Astrocyte of the cerebellum (primary cell): ENCODE measurements around the gene DIO1.
A peak's percentile ranks its signal among the peaks of the same experiment; 100 is the strongest.

Experiments
- DNase-seq: peaks from one replicate; pipeline ENCODE4 v3.0.0-alpha.2; 2011; ENCODE audit warnings: low read depth
- H3K4me3 ChIP-seq: 2 replicates; pipeline ENCODE4 v1.5.1; 2011; ENCODE audit warnings: mild to moderate bottlenecking, low read depth, low read length, moderate library complexity
- in situ Hi-C: cut with HindIII; loops from 2 replicates; pipeline ENCODE4 v1.10.0; 2017; ENCODE audit warnings: low sequenced_read_pairs
- TF ChIP-seq, protein P1 (sequence below): IDR thresholded peaks from 2 replicates; pipeline ENCODE4 v1.5.1; 2012; ENCODE audit warnings: low read length, low read depth, moderate library complexity, mild to moderate bottlenecking; ENCODE audit errors: missing control alignments

The DIO1 gene

GRCh38 chr1:53894644-53895043, 657 bp downstream of the DIO1 start:
- in situ Hi-C loops, result no loop called here
- no peak for DNase-seq
- TF ChIP-seq, protein P1, sequence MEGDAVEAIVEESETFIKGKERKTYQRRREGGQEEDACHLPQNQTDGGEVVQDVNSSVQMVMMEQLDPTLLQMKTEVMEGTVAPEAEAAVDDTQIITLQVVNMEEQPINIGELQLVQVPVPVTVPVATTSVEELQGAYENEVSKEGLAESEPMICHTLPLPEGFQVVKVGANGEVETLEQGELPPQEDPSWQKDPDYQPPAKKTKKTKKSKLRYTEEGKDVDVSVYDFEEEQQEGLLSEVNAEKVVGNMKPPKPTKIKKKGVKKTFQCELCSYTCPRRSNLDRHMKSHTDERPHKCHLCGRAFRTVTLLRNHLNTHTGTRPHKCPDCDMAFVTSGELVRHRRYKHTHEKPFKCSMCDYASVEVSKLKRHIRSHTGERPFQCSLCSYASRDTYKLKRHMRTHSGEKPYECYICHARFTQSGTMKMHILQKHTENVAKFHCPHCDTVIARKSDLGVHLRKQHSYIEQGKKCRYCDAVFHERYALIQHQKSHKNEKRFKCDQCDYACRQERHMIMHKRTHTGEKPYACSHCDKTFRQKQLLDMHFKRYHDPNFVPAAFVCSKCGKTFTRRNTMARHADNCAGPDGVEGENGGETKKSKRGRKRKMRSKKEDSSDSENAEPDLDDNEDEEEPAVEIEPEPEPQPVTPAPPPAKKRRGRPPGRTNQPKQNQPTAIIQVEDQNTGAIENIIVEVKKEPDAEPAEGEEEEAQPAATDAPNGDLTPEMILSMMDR, result no peak
- no peak overlapping the region for H3K4me3 ChIP-seq

DNA sequence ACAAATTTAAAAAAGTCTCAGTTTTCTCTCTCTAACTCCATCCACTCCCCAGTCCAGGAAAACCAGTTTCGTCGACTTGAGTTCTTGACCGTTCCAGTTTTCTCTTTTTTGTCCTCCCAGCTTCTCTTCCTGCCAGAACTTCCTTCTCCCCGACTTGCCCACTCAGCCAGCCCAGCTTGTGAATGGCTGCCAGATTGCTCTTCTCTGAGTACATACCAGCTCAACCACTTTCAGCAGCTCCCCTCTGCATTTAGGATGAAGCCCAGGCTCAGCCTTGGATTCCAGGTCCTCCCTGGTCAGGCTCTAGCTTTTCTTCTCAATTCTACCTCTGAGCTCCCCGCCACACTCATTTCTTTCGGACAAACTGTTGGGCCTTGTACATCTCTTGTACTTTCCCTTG, 1.4 kb downstream of the DIO1 start:
- in situ Hi-C loops, result no loop called here
- no peak overlapping the region for H3K4me3 ChIP-seq
- TF ChIP-seq, protein P1, result no peak
- no peak for DNase-seq

- TF ChIP-seq, protein P1, result no peak
- no peak overlapping the region for H3K4me3 ChIP-seq
- in situ Hi-C loops, result no loop called here
- DNase-seq, result peak; percentile 74
Observed at GRCh38 chr1:53896635-53897229, 2.7 kb downstream of the DIO1 start.

- TF ChIP-seq, protein P1, result no peak
- no peak overlapping the region for H3K4me3 ChIP-seq
- in situ Hi-C loops, result no loop called here
- peak; percentile 88 for DNase-seq
Observed at GRCh38 chr1:53899206-53899628, 5.2 kb downstream of the DIO1 start.

- DNase-seq, result no peak
- in situ Hi-C loops, result no loop called here
- H3K4me3 ChIP-seq, result no peak overlapping the region
- TF ChIP-seq, protein P1, result no peak
Observed at GRCh38 chr1:53899708-53900107, 5.7 kb downstream of the DIO1 start.

DNA sequence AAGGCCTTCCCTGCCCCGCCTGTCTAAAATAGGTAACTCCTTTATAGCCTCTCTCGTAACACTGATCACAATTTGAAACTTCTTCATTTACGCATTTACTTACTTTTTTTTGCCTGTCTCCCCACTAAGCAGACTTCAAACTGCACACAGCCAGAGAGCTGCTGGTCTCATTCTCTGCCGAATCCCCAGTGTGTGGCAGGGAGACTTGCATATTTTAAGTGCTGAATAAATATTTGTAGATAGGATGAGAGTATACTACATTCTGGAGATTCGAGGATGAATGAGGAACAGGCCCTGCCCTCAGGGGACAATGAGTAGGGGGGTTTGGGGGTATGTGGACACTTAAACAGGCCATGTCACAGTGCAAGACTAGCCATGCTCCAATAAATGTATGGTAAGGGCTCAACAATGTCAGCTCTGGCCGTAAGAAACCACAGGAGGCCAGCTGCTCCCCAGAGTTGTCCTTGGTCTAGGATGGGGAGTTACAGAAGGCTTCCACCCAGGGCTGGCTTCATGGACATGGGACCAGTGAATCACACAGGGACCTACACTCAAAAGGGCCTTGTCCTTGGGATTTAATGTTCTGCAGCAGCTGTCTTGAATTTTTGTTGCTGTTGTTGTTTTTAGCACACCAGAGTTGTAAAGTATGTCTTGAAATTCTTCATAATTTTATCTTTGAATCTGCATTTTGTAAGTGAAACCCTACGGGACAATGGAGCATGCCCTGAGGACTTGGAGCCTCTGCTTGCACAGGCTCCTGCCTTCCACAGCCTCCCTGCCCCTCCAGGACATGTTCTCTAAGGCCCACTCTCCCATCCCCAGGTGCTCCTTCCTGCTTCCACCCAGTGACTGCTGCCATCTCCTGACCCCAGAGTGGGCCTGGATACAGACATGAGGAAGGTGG, 8.5 kb downstream of the DIO1 start:
- TF ChIP-seq, protein P1, result no peak

More for the DNA sequence above, 8.5 kb downstream of the DIO1 start:
- in situ Hi-C loops, result no loop called here
- no peak overlapping the region for H3K4me3 ChIP-seq
- DNase-seq, result no peak
